GM12878 (cell line): ENCODE results near the gene CPD.

Source experiments
- CHD2 ChIP-seq: IDR thresholded peaks from 2 replicates; pipeline ENCODE4 v1.6.1; 2011; ENCODE audit warnings: low read depth, low read length, improper control_type of control experiment, borderline replicate concordance
- EED ChIP-seq: sonication (generic); IDR thresholded peaks from 2 replicates; pipeline ENCODE4 v1.6.1; 2016; ENCODE audit warnings: antibody characterized with exemption, low read depth
- EP300 ChIP-seq, 2 experiments: fragments of 150-350 bp in 1 of 2; IDR thresholded peaks; 2 replicates each; pipeline ENCODE4 v1.6.1; 2011 to 2012; ENCODE audit warnings: low read depth in 2 of 2, low read length in 2 of 2, borderline replicate concordance in 1 of 2, improper control_type of control experiment in 1 of 2, inconsistent platforms in 1 of 2; ENCODE audit not compliant: control insufficient read depth in 1 of 2
- MXI1 ChIP-seq: fragments of 150-350 bp; IDR thresholded peaks from 2 replicates; pipeline ENCODE4 v1.6.1; 2011; ENCODE audit warnings: low read depth, mild to moderate bottlenecking, inconsistent platforms, low read length, improper control_type of control experiment
- POLR2AphosphoS5 ChIP-seq: IDR thresholded peaks from 2 replicates; pipeline ENCODE4 v1.6.1; 2011; ENCODE audit warnings: mild to moderate bottlenecking, low read length, inconsistent platforms
- TAF1 ChIP-seq: IDR thresholded peaks from 2 replicates; pipeline ENCODE4 v1.6.1; 2011; ENCODE audit warnings: mild to moderate bottlenecking, low read depth, low read length, borderline replicate concordance
- TBL1XR1 ChIP-seq: IDR thresholded peaks from 2 replicates; pipeline ENCODE4 v1.6.1; 2012; ENCODE audit warnings: low read depth, low read length, improper control_type of control experiment
- TF ChIP-seq, protein P1 (sequence below): IDR thresholded peaks from 2 replicates; pipeline ENCODE4 v1.6.1; 2011; ENCODE audit warnings: mild to moderate bottlenecking, low read depth, low read length, moderate library complexity; ENCODE audit not compliant: insufficient replicate concordance
- TF ChIP-seq, protein P2 (sequence below), 3 experiments: IDR thresholded peaks in 2 of 3; conservative IDR thresholded peaks in 1 of 3; 2 replicates each; pipeline ENCODE4 v1.5.1; 2011; ENCODE audit warnings: low read depth in 3 of 3, low read length in 3 of 3, mild to moderate bottlenecking in 3 of 3, control low read depth in 2 of 3, moderate library complexity in 2 of 3, inconsistent platforms in 1 of 3, mixed read lengths in 1 of 3; ENCODE audit not compliant: control insufficient read depth in 2 of 3, insufficient read depth in 1 of 3; ENCODE audit errors: extremely low read depth in 1 of 3
- TF ChIP-seq, protein P3 (sequence below): IDR thresholded peaks from 2 replicates; pipeline ENCODE4 v1.6.1; 2012; ENCODE audit warnings: low read length, inconsistent platforms

DNA sequence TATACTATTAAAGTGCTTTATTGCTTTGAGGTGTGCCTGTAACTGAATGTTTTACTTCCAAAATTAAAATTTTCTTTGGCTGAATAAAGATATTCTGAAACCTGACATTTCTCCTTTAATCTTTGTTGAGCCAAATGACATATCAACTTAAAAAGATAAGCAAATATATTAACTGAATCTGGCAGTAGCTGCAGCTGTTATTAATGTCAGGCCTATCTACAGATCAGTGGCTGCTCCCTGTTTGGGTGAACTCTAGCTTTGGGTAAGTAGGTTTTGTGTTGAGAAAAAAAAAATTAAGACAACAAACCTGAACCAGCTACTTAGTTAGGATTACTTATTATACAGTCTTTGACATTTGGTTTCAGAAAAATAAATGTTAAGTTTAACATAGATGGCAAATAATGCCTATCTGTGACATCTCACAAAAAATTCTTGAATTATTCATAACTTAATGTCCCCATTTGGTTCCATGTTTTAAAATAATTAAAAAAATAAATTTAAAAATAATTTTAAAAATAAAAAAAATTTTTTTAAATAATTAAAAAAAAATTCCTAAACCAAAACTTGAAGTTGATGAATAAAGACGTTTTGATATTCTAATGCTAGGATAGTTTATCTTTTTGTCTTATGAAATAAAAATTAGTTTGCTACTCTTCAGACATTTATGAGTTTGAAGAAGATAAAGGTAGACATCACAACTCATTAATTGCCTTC, 19.8 kb downstream of the CPD start:
- TF ChIP-seq, protein P1, sequence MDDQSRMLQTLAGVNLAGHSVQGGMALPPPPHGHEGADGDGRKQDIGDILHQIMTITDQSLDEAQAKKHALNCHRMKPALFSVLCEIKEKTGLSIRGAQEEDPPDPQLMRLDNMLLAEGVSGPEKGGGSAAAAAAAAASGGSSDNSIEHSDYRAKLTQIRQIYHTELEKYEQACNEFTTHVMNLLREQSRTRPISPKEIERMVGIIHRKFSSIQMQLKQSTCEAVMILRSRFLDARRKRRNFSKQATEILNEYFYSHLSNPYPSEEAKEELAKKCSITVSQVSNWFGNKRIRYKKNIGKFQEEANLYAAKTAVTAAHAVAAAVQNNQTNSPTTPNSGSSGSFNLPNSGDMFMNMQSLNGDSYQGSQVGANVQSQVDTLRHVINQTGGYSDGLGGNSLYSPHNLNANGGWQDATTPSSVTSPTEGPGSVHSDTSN, result no peak
- TF ChIP-seq, protein P2, sequence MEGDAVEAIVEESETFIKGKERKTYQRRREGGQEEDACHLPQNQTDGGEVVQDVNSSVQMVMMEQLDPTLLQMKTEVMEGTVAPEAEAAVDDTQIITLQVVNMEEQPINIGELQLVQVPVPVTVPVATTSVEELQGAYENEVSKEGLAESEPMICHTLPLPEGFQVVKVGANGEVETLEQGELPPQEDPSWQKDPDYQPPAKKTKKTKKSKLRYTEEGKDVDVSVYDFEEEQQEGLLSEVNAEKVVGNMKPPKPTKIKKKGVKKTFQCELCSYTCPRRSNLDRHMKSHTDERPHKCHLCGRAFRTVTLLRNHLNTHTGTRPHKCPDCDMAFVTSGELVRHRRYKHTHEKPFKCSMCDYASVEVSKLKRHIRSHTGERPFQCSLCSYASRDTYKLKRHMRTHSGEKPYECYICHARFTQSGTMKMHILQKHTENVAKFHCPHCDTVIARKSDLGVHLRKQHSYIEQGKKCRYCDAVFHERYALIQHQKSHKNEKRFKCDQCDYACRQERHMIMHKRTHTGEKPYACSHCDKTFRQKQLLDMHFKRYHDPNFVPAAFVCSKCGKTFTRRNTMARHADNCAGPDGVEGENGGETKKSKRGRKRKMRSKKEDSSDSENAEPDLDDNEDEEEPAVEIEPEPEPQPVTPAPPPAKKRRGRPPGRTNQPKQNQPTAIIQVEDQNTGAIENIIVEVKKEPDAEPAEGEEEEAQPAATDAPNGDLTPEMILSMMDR (IDR thresholded peaks at IDR 0.05 in 2 of 3, conservative IDR thresholded peaks at IDR 0.05 in 1 of 3; ENCODE audit: control insufficient read depth in 2 of 3, extremely low read depth in 1 of 3, insufficient read depth in 1 of 3, low read depth in 3 of 3, low read length in 3 of 3), result no peak
- TF ChIP-seq TAF1 (no peak), MXI1 (no peak), CHD2 (no peak), EP300 (IDR thresholded peaks at IDR 0.05; ENCODE audit: borderline replicate concordance in 1 of 2, control insufficient read depth in 1 of 2, low read depth in 2 of 2, low read length in 2 of 2) (no peak), POLR2AphosphoS5 (no peak), TBL1XR1 (no peak), EED (no peak)
- TF ChIP-seq, protein P3, sequence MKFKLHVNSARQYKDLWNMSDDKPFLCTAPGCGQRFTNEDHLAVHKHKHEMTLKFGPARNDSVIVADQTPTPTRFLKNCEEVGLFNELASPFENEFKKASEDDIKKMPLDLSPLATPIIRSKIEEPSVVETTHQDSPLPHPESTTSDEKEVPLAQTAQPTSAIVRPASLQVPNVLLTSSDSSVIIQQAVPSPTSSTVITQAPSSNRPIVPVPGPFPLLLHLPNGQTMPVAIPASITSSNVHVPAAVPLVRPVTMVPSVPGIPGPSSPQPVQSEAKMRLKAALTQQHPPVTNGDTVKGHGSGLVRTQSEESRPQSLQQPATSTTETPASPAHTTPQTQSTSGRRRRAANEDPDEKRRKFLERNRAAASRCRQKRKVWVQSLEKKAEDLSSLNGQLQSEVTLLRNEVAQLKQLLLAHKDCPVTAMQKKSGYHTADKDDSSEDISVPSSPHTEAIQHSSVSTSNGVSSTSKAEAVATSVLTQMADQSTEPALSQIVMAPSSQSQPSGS, result no peak
